WTC11 (cell line): ENCODE data around the gene COPZ1.

Experiments used
- ETV6 ChIP-seq: sonication (generic); formaldehyde crosslinking; IDR thresholded peaks from 2 replicates; pipeline ENCODE4 v1.8.1; 2022; ENCODE audit warnings: mild to moderate bottlenecking, missing genetic modification reagents
- RELA ChIP-seq: sonication (generic); formaldehyde crosslinking; IDR thresholded peaks from 2 replicates; pipeline ENCODE4 v1.8.1; 2022; ENCODE audit warnings: missing genetic modification reagents, mild to moderate bottlenecking, borderline replicate concordance
- SOX15 ChIP-seq: fragments of 250-450 bp; sonication (Bioruptor Pico); IDR thresholded peaks from 2 replicates; pipeline ENCODE4 v1.9.0; 2021; ENCODE audit warnings: mild to moderate bottlenecking
- TCF7 ChIP-seq: sonication (generic); formaldehyde crosslinking; IDR thresholded peaks from 2 replicates; pipeline ENCODE4 v1.8.0; 2022; ENCODE audit warnings: mild to moderate bottlenecking, low read depth, missing genetic modification reagents, moderate library complexity
- TF ChIP-seq, protein P1 (sequence below): sonication (generic); formaldehyde crosslinking; IDR thresholded peaks from 2 replicates; pipeline ENCODE4 v1.8.0; 2023; ENCODE audit warnings: missing genetic modification reagents, mild to moderate bottlenecking, borderline replicate concordance
- TF ChIP-seq, protein P2 (sequence below): sonication (generic); formaldehyde crosslinking; IDR thresholded peaks from 2 replicates; pipeline ENCODE4 v1.8.1; 2023; ENCODE audit warnings: mild to moderate bottlenecking, missing genetic modification reagents
- TF ChIP-seq, protein P3 (sequence below): sonication (generic); formaldehyde crosslinking; IDR thresholded peaks from 2 replicates; pipeline ENCODE4 v1.8.0; 2022; ENCODE audit warnings: mild to moderate bottlenecking, missing genetic modification reagents
- TF ChIP-seq, protein P4 (sequence below): fragments of 250-450 bp; sonication (Bioruptor Pico); IDR thresholded peaks from 2 replicates; pipeline ENCODE4 v2.1.2; 2022; ENCODE audit warnings: mild to moderate bottlenecking, moderate library complexity
- TF ChIP-seq, protein P5 (sequence below): fragments of 200-600 bp; IDR thresholded peaks from 2 replicates; pipeline ENCODE4 v1.8.0; 2022; ENCODE audit warnings: antibody characterized with exemption
- TF ChIP-seq, protein P6 (sequence below): sonication (generic); formaldehyde crosslinking; IDR thresholded peaks from 2 replicates; pipeline ENCODE4 v1.8.1; 2023; ENCODE audit warnings: mild to moderate bottlenecking, moderate library complexity, missing genetic modification reagents
- TF ChIP-seq, protein P7 (sequence below): sonication (generic); formaldehyde crosslinking; IDR thresholded peaks from 2 replicates; pipeline ENCODE4 v1.8.0; 2022; ENCODE audit warnings: mild to moderate bottlenecking, missing genetic modification reagents

DNA sequence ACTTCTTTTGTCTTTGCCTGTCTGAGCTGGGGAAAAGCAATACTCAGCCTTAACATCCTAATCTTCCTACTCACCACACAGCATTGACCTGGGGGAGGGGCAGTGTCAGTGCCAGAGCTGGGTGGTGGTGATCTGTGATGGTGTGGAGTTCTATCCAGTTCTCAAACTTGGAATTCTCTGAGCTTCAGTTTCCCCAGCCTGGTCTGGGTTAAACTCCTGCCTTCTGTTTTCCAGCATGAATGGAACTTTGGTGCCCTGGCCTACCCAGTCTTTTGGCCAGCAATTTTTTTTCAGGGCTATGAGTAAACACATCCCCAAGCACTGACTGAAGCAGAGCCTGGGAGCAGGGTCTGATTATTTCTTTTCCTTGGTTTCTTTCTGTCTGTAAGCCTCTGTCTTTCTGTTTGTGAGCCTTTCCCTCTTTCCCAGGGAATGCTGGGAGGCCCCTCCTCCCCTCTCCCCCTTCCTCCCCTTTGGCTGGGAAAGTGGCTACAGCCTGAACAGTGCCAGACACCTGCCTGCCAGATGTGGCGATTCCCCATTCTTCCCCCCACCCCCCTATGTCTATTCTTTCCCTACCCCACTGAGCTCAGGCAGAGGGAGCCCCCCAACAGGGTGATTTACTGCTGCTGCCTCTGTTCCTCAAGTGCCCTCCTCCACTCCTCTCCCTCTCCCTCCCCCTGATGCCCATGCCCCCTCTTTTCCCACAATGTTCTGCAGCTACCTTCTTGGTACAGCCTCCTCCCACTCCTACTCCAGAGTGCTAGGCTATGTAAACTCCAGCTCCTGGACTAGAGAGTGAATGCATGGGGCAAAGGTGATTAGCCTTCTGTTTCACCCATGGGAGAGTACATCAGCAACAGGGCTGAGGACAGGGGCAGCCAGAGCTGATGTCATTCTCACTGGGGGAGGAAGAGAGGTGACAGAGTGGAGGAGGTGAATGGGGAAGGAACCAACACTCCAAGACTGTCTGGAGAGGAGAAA lies 28.3 kb downstream of the COPZ1 start:
- TF ChIP-seq, protein P1, sequence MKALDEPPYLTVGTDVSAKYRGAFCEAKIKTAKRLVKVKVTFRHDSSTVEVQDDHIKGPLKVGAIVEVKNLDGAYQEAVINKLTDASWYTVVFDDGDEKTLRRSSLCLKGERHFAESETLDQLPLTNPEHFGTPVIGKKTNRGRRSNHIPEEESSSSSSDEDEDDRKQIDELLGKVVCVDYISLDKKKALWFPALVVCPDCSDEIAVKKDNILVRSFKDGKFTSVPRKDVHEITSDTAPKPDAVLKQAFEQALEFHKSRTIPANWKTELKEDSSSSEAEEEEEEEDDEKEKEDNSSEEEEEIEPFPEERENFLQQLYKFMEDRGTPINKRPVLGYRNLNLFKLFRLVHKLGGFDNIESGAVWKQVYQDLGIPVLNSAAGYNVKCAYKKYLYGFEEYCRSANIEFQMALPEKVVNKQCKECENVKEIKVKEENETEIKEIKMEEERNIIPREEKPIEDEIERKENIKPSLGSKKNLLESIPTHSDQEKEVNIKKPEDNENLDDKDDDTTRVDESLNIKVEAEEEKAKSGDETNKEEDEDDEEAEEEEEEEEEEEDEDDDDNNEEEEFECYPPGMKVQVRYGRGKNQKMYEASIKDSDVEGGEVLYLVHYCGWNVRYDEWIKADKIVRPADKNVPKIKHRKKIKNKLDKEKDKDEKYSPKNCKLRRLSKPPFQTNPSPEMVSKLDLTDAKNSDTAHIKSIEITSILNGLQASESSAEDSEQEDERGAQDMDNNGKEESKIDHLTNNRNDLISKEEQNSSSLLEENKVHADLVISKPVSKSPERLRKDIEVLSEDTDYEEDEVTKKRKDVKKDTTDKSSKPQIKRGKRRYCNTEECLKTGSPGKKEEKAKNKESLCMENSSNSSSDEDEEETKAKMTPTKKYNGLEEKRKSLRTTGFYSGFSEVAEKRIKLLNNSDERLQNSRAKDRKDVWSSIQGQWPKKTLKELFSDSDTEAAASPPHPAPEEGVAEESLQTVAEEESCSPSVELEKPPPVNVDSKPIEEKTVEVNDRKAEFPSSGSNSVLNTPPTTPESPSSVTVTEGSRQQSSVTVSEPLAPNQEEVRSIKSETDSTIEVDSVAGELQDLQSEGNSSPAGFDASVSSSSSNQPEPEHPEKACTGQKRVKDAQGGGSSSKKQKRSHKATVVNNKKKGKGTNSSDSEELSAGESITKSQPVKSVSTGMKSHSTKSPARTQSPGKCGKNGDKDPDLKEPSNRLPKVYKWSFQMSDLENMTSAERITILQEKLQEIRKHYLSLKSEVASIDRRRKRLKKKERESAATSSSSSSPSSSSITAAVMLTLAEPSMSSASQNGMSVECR (CRISPR knock-in tag) = no peak
- TF ChIP-seq, protein P2, sequence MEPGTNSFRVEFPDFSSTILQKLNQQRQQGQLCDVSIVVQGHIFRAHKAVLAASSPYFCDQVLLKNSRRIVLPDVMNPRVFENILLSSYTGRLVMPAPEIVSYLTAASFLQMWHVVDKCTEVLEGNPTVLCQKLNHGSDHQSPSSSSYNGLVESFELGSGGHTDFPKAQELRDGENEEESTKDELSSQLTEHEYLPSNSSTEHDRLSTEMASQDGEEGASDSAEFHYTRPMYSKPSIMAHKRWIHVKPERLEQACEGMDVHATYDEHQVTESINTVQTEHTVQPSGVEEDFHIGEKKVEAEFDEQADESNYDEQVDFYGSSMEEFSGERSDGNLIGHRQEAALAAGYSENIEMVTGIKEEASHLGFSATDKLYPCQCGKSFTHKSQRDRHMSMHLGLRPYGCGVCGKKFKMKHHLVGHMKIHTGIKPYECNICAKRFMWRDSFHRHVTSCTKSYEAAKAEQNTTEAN (CRISPR knock-in tag) = no peak
- TF ChIP-seq RELA (CRISPR knock-in tag) (no peak), SOX15 (no peak), ETV6 (no peak), TCF7 (CRISPR knock-in tag) (no peak)
- TF ChIP-seq, protein P3, sequence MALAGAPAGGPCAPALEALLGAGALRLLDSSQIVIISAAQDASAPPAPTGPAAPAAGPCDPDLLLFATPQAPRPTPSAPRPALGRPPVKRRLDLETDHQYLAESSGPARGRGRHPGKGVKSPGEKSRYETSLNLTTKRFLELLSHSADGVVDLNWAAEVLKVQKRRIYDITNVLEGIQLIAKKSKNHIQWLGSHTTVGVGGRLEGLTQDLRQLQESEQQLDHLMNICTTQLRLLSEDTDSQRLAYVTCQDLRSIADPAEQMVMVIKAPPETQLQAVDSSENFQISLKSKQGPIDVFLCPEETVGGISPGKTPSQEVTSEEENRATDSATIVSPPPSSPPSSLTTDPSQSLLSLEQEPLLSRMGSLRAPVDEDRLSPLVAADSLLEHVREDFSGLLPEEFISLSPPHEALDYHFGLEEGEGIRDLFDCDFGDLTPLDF (CRISPR knock-in tag) = no peak
- TF ChIP-seq, protein P4, sequence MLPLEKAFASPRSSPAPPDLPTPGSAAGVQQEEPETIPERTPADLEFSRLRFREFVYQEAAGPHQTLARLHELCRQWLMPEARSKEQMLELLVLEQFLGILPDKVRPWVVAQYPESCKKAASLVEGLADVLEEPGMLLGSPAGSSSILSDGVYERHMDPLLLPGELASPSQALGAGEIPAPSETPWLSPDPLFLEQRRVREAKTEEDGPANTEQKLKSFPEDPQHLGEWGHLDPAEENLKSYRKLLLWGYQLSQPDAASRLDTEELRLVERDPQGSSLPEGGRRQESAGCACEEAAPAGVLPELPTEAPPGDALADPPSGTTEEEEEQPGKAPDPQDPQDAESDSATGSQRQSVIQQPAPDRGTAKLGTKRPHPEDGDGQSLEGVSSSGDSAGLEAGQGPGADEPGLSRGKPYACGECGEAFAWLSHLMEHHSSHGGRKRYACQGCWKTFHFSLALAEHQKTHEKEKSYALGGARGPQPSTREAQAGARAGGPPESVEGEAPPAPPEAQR (CRISPR knock-in tag) = no peak
- TF ChIP-seq, protein P5, sequence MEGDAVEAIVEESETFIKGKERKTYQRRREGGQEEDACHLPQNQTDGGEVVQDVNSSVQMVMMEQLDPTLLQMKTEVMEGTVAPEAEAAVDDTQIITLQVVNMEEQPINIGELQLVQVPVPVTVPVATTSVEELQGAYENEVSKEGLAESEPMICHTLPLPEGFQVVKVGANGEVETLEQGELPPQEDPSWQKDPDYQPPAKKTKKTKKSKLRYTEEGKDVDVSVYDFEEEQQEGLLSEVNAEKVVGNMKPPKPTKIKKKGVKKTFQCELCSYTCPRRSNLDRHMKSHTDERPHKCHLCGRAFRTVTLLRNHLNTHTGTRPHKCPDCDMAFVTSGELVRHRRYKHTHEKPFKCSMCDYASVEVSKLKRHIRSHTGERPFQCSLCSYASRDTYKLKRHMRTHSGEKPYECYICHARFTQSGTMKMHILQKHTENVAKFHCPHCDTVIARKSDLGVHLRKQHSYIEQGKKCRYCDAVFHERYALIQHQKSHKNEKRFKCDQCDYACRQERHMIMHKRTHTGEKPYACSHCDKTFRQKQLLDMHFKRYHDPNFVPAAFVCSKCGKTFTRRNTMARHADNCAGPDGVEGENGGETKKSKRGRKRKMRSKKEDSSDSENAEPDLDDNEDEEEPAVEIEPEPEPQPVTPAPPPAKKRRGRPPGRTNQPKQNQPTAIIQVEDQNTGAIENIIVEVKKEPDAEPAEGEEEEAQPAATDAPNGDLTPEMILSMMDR = no peak
- TF ChIP-seq, protein P6, sequence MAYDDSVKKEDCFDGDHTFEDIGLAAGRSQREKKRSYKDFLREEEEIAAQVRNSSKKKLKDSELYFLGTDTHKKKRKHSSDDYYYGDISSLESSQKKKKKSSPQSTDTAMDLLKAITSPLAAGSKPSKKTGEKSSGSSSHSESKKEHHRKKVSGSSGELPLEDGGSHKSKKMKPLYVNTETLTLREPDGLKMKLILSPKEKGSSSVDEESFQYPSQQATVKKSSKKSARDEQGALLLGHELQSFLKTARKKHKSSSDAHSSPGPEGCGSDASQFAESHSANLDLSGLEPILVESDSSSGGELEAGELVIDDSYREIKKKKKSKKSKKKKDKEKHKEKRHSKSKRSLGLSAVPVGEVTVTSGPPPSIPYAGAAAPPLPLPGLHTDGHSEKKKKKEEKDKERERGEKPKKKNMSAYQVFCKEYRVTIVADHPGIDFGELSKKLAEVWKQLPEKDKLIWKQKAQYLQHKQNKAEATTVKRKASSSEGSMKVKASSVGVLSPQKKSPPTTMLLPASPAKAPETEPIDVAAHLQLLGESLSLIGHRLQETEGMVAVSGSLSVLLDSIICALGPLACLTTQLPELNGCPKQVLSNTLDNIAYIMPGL (CRISPR knock-in tag) = no peak
- TF ChIP-seq, protein P7, sequence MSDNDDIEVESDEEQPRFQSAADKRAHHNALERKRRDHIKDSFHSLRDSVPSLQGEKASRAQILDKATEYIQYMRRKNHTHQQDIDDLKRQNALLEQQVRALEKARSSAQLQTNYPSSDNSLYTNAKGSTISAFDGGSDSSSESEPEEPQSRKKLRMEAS (CRISPR knock-in tag) = no peak
